Psoas muscle (tissue), 8 donors: Measurements from ENCODE around the gene ERFL. TPM values are rescaled to one million over a fixed set of nuclear protein-coding genes. Genes with fewer than 3 reads are reported as not detected.
A peak's percentile ranks its signal among the peaks of the same experiment; 100 is the strongest.

ENCODE experiments used
- ATAC-seq, 4 donors: fragments of 200-7000 bp; cut with Tn5 transposase; one replicate each; pipeline ENCODE4 v1.9.1; 2020; ENCODE audit warnings: moderate library complexity in 3 of 4, mild to moderate bottlenecking in 2 of 4
- DNase-seq, 2 donors: peaks; one replicate each; pipeline ENCODE4 v3.0.0-alpha.2; 2020
- H3K27ac ChIP-seq: fragments of 200-600 bp; one replicate; pipeline ENCODE4 v1.8.0; 2022
- H3K27me3 ChIP-seq, 3 donors: fragments of 200-600 bp in 1 of 3; one replicate each; pipeline versions ENCODE4 v1.6.1 to v1.8.0; 2013 to 2022; ENCODE audit warnings: low read length in 2 of 3, mild to moderate bottlenecking in 2 of 3, moderate library complexity in 1 of 3; ENCODE audit not compliant: insufficient read depth in 3 of 3
- H3K36me3 ChIP-seq, 2 donors: fragments of 200-600 bp in 1 of 2; one replicate each; pipeline versions ENCODE4 v1.6.1 to v1.8.0; 2013 to 2022; ENCODE audit warnings: low read depth in 1 of 2, mild to moderate bottlenecking in 1 of 2, moderate library complexity in 1 of 2; ENCODE audit not compliant: insufficient read depth in 1 of 2
- H3K4me1 ChIP-seq: fragments of 200-600 bp; one replicate; pipeline ENCODE4 v1.8.0; 2022
- H3K4me3 ChIP-seq: fragments of 200-600 bp; one replicate; pipeline ENCODE4 v1.8.0; 2022; ENCODE audit warnings: mild to moderate bottlenecking
- H3K9me3 ChIP-seq: fragments of 200-600 bp; one replicate; pipeline ENCODE4 v1.8.0; 2022
- WGBS, 3 donors: extraction: QIAGEN DNeasy Blood & Tissue Kit; methylation state at CpG; one replicate each; pipeline versions ENCODE4 v1.1.6 to v1.1.7; 2013; 5-methylcytosine and 5-hydroxymethylcytosine counted together
- intact Hi-C, 2 donors: fragments of 100-400 bp; cut with DNase I; formaldehyde crosslinking; loops; one replicate each; pipeline versions ENCODE4 v1.11.0 to v1.14.2; 2022
- polyA plus RNA-seq, 3 donors: library from polyadenylated mRNA; stranded (reverse); fragments of 200-250 nt; gene quantifications; one replicate each; pipeline ENCODE4 v1.2.3, GENCODE V29; 2013
- total RNA-seq, 4 donors: library from RNA; stranded (reverse); fragmentation: NEBNext Ultra II Directional in 2 of 4; extraction: Animal tissue kit (Norgen Biotek cat#: 25700) in 2 of 4; gene quantifications; one replicate each; pipeline versions ENCODE4 v1.2.1 to v1.2.4, GENCODE V29; 2021 to 2023
- TF ChIP-seq, protein P1 (sequence below): fragments of 200-600 bp; IDR thresholded peaks from one replicate; pipeline ENCODE4 v1.8.0; 2022; ENCODE audit warnings: antibody characterized with exemption
- donor health status: healthy with polysubstance abuse.
- donor health status: DM: no; HTN: no; CAD: no; lungs with moderate emphysema.
- donor health status: Bipolar disorder and iron deficiency.
- donor health status: healthy.
- donor health status: DM: yes; HTN: yes; CAD: no.
- donor health status: DM: no; HTN: no; CAD: no.
- donor health status: DM: no; HTN: no; CAD: no.
- donor health status: DM: yes; HTN: yes; CAD: no.

ERFL gene
- total and polyA plus RNA-seq, 7 donors = 0.03 TPM; not detected in 6

DNA sequence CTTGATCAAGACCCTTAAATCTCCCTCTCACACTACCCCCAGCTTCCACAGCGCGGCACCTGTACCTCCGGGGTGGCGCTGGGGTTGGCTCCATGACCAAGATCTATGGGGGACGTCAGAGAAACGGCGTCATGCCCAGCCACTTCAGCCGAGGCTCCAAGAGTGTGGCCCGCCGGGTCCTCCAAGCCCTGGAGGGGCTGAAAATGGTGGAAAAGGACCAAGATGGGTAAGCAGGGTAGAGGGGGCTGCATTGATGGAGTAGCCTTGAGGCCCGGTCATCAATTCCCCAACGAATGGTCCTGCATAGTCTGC lies 59.3 kb downstream of the ERFL start:
- Histone ChIP-seq H3K4me1 (peaks cover 3% of the 10 kb centered on the region), H3K36me3 (peaks cover 16 to 80% of the 10 kb centered on the region in 2 donors), H3K27me3 (no peaks in the 10 kb centered on the region), H3K4me3 (no peak overlapping the region), H3K9me3 (no peaks in the 10 kb centered on the region), H3K27ac (no peak overlapping the region)
- WGBS, 3 donors = 81 to 90% (median 86%) methylated on average over 12 of the region's 12 CpGs
- intact Hi-C loops = no loop called here
- ATAC-seq = no peak
- DNase-seq = peak in 1 of 2 donors; percentile 37
- TF ChIP-seq, protein P1, sequence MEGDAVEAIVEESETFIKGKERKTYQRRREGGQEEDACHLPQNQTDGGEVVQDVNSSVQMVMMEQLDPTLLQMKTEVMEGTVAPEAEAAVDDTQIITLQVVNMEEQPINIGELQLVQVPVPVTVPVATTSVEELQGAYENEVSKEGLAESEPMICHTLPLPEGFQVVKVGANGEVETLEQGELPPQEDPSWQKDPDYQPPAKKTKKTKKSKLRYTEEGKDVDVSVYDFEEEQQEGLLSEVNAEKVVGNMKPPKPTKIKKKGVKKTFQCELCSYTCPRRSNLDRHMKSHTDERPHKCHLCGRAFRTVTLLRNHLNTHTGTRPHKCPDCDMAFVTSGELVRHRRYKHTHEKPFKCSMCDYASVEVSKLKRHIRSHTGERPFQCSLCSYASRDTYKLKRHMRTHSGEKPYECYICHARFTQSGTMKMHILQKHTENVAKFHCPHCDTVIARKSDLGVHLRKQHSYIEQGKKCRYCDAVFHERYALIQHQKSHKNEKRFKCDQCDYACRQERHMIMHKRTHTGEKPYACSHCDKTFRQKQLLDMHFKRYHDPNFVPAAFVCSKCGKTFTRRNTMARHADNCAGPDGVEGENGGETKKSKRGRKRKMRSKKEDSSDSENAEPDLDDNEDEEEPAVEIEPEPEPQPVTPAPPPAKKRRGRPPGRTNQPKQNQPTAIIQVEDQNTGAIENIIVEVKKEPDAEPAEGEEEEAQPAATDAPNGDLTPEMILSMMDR = no peak

DNA sequence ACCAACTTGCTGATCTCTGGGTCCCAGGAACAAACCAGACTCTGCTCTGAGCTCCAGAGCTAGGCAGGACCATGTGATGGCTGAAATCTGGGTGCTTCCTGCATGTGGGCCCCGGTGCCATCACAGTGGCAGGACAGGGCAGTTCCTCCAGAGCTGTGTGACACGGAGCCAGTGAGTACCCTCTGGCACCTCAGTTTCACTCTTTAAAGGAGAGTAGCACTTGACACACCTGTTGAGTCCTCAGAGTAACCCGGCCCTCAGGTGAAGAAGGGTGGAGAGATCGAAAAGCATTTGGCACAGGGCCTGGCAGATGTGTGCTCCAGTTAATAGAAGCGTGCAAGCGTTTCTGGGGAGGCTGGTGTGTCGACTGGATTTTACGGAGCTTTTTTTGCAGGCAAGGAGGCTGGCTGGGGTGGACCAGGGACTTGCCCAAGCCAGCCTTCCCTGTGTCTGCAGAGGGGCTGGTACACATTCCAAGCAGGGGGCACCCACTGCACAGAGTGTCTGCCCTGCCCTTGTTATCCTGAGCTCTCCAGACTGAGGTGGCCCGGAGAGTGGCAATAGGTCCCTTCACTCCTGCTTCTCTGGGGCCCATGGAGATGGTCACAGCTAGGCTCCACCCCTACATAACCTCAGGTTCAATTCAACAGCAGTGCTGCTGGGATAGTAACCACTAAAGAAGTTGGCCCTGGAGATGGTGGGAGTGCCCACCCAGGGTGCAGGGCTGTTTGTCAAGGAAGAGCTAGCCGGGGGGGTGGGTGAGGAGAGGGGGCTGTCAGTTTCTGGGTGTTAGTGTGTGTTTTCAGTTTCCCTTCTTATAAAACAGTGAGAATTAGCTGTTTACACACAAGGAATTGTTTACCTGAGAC lies 59.9 kb downstream of the ERFL start:
- Histone ChIP-seq H3K9me3 (no peaks in the 10 kb centered on the region), H3K27ac (no peak overlapping the region), H3K4me1 (peaks cover 3% of the 10 kb centered on the region), H3K27me3 (no peaks in the 10 kb centered on the region), H3K36me3 (peaks cover 18 to 86% of the 10 kb centered on the region in 2 donors), H3K4me3 (no peak overlapping the region)
- DNase-seq (peak in 1 of 2 donors; percentile 19), ATAC-seq (no peak)
- 71 to 81% (median 75%) methylated on average over 10 of the region's 10 CpGs for WGBS, 3 donors
- TF ChIP-seq, protein P1 = no peak
- intact Hi-C loops = no loop called here

DNA sequence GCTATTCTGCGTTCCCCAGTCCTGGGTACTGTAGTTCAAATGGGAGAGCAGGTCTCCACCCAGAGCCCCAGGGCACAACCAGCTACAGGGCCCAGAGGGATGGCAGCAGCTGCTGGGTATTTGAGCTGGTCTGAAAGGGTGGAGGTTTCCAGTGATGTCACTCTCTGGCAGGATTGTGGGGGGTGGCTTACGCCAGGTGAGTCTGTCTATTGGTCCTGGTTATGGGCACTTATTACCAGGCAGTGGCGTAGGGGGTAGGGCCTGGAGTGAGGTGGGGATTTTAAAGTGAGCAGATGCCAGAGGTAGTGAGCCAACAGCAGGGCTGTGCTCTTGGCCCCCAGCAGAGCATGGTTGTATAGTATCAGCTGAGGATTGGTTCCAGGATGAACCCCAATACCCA lies 62.0 kb downstream of the ERFL start:
- ATAC-seq (peak in 1 of 4 donors; percentile 36), DNase-seq (peak in 1 of 2 donors; percentile 15)
- TF ChIP-seq, protein P1 = no peak
- intact Hi-C loops = no loop called here
- H3K36me3 ChIP-seq = peaks cover 20 to 99% of the 10 kb centered on the region in 2 donors
- 90 to 94% (median 93%) methylated on average over 3 of the region's 3 CpGs for WGBS, 3 donors
- H3K4me1 ChIP-seq = peaks cover 18% of the 10 kb centered on the region
- H3K9me3 ChIP-seq = no peaks in the 10 kb centered on the region
- no peak overlapping the region for H3K4me3 ChIP-seq
- H3K27me3 ChIP-seq = no peaks in the 10 kb centered on the region
- H3K27ac ChIP-seq = no peak overlapping the region

DNA sequence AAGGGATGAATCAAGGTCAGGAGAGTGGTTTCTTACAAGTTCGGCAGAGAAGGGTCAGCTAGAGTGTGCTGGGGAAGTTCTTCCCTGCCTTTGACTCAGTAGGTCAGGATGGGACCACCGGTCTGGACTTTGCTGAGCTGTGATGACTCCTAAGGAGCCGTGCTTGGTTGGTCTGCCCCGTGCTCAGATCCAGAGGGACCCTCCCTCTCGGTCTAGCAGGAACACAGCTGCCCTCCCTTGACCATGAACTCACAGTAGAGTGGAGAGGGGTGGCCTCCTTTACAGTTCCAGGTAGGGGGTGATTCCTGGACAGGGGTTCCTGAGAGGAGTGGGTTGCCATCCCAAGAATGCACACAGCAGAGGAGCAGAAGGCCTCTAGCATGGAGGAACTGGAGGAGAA lies 63.9 kb downstream of the ERFL start:
- Histone ChIP-seq H3K4me3 (no peak overlapping the region), H3K36me3 (peaks cover 10 to 87% of the 10 kb centered on the region in 2 donors), H3K27me3 (no peaks in the 10 kb centered on the region), H3K4me1 (peaks cover 22% of the 10 kb centered on the region), H3K9me3 (no peaks in the 10 kb centered on the region), H3K27ac (no peak overlapping the region)
- ATAC-seq (no peak), DNase-seq (peak in 1 of 2 donors; percentile 8)
- TF ChIP-seq, protein P1 = no peak
- intact Hi-C loops = loop anchor here (5.0 kb wide), 1 partner anchor 93 kb away; the partner anchor contains the start of gene RABAC1 (in 2 of the 2)
- 86 to 91% (median 91%) methylated on average over 5 of the region's 5 CpGs for WGBS, 3 donors
